ENCODE data around the gene VGLL4.

The VGLL4 gene

GRCh38 chr3:11558411-11558903 lies 85.3 kb downstream of the VGLL4 start:
- no peak overlapping the region for H3K4me3 ChIP-seq (ENCODE audit: low read depth, low read length)
- DNase-seq (ENCODE audit: low read depth) = no peak

DNA sequence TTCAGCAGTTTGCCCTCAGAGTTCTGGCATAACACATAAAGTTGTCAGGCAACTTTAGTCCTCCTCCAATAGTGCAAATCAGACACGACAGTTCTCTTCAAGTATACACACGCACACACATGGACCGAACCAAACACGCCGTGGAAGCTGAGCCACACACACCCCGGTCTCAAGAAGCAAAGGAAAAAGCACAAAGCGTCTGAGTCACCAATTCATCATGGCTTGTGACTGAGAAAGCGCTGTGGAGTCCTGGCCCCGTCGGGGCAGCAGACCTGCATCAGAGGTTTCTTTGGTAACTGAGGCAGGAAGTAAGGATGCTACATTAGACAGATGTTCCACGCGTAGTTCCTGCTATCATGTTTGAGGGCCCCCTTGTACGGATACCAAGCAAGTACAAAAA lies 85.7 kb downstream of the VGLL4 start:
- H3K4me3 ChIP-seq (ENCODE audit: low read depth, low read length) = no peak overlapping the region
- DNase-seq (ENCODE audit: low read depth) = peak; percentile 66

GRCh38 chr3:11556851-11557644 lies 86.7 kb downstream of the VGLL4 start:
- H3K4me3 ChIP-seq (ENCODE audit: low read depth, low read length) = no peak overlapping the region
- DNase-seq (ENCODE audit: low read depth) = peak; percentile 96

DNA sequence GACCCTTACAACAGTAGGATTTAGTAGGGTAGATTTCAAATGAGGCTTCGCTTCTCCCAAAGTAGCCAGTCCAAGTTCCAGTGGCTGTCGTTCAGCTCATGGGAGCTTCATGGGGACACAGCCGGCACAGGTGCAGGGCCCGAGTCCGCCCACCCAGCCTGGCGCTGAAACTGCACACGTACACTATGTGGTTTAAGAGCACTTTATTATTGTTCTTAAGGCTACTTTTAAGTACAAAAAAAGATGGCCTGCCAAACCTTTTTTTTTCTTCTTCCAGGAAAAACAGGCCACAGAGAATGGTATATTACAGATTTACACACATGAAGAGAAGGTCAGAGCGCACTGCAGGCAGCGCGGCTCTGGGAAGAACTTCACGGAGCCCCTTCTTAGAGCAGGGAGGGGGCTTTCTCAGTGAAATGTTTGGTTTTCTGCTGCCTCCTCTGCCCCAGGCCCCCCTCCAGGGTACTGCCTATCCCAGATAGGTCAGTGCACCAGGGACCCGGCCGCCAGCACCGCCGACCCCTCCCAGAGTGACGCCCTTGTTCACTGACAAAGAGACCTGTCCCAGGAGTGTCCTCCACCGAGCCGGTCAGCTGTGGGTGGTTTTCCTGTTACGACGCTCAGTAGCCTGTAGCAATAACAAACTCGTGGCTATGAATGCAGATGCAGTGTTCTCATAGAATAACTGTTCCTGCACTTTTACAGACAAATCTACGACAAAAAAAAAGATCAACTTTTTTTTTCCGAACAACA lies 87.7 kb downstream of the VGLL4 start:
- no peak for DNase-seq (ENCODE audit: low read depth)
- H3K4me3 ChIP-seq (ENCODE audit: low read depth, low read length) = no peak overlapping the region

DNA sequence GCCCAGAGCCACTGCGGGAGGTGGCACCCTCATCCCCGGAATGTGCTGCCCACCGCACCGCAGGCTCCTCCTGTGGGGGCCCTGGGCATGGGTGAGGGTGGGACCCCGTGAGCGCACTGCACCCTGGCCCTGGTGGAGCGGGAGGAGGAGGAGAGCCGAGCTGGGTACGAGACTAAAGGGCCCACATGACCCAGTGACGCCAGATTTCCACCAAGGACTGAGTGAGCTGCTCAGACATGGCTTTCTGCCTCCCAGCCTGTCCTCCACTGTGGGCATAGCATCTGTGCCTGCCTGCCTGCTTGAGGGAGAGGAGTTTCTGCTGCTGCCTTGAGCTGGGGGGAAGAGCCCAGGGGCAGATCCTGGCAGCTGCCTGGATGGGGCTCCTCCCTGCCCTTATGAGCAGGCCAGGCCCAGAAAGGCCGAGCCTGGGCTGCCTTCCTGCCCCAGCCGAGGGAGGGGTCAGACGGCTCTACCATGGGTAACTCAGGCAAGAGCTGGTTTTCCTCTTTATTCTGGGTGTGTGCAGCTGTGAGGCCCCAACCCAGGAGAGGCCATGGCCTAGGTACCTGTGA lies 88.4 kb downstream of the VGLL4 start:
- H3K4me3 ChIP-seq (ENCODE audit: low read depth, low read length) = no peak overlapping the region
- no peak for DNase-seq (ENCODE audit: low read depth)

GRCh38 chr3:11554666-11555065 lies 89.0 kb downstream of the VGLL4 start:
- DNase-seq (ENCODE audit: low read depth) = no peak
- H3K4me3 ChIP-seq (ENCODE audit: low read depth, low read length) = no peak overlapping the region

GRCh38 chr3:11554236-11554610 lies 89.5 kb downstream of the VGLL4 start:
- H3K4me3 ChIP-seq (ENCODE audit: low read depth, low read length) = no peak overlapping the region
- DNase-seq (ENCODE audit: low read depth) = no peak

DNA sequence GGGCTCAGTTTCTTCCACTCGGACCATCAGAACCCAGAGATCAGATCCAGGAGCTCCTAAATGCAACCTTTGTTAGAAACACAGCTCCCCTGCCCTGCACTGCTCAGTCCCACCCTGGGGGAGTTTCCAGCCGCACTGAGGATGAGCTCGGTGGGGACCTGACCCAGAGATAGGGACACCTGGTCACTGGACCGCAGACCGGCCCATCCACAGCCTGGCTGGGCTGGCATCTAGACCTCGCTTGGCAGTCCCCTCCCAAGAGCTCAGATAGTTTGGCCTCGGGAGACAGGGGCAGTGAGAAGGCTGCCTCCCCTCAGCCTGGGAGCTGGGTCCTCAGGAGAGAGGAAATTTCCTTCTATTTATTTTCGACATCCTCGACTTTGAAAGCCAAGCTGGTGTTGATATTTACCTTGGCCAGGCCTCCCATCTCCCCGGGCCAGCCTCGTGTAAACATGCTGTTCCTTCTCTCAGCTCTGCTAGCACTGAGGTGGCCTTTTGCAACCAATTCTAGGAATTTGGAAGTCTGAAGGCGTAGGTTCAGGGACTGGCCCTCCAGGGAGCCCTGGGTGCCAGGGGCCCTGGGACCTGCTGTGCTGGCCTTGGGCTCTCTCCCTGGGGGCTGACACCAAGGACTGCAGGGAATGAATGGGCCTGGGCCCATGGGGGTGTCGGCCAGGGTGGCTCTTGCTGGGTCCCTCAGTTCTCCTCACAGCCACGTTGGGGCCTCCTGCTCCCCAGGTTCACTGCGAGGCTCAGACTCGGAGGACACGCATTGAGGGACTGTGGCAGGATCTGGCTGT lies 90.1 kb downstream of the VGLL4 start:
- DNase-seq (ENCODE audit: low read depth) = no peak
- H3K4me3 ChIP-seq (ENCODE audit: low read depth, low read length) = no peak overlapping the region

- no peak for DNase-seq (ENCODE audit: low read depth)
- no peak overlapping the region for H3K4me3 ChIP-seq (ENCODE audit: low read depth, low read length)
Observed at GRCh38 chr3:11552289-11553264, 91.1 kb downstream of the VGLL4 start.

DNA sequence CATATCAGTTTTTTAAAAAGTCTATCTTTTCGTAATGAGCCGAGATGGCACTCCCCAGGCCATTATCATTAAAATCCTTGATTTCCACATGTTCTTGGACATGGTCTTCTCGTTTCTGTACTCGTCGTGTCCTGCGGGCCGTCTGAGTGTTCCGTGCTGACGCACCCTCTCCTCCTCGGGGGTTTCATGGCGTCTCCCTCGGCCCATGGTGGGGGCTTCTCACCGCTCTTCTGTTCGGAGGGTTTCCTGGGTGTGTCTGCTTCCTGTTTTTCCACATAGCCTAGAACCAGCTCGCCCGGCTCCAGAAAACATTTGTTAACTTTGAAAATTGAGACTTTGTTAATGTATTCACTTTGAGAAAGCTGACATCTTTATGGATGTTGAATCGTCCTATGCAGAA lies 92.7 kb downstream of the VGLL4 start:
- H3K4me3 ChIP-seq (ENCODE audit: low read depth, low read length) = no peak overlapping the region
- DNase-seq (ENCODE audit: low read depth) = no peak

DNA sequence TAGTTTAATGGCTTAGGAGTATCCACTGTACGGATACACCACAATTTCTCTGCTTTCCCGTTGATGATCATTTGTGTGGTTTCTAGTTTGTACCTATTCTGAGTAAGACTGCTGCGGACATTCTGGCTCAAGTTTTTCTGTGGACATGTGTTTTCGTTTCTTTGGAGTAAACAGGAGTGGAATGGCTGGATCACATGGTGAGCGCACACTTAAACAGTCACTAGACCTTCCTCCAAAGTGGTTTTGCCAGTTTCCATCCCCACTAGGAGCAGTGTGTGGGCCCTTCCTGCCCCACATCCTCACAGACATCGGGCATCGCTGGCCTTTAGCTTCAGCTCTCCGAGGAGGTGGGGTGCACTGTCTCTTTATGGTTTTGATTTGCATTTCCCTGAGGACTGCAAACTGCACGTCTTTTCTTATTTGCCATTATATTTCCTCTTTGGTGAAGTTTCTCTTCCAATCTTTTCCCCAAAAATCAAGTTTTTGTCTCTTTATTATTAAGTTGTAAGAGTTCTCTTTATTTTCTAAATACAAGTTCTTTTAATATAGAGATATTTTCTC lies 94.1 kb downstream of the VGLL4 start:
- DNase-seq (ENCODE audit: low read depth) = no peak
- H3K4me3 ChIP-seq (ENCODE audit: low read depth, low read length) = no peak overlapping the region

GRCh38 chr3:11548721-11549131 lies 95.0 kb downstream of the VGLL4 start:
- peak; percentile 80 for DNase-seq (ENCODE audit: low read depth)
- H3K4me3 ChIP-seq (ENCODE audit: low read depth, low read length) = no peak overlapping the region

DNA sequence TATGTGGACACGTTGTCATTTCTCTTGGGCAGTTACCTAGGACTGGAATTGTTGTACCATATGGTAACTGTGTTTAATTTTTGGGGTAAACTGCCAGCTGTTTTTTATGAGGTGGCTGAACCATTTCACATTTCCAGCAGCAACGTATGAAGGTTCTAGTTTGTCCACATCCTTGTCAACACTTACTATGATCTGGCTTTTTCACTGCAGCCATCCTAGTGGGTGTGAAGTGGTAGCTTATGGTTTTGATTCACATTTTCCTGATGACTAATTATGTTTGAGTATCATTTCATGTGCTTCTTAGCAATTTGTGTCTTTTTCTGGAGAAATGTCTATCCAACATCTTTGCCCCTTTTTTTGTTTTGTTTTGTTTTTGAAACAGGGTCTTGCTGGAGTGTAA lies 96.2 kb downstream of the VGLL4 start:
- no peak for DNase-seq (ENCODE audit: low read depth)
- H3K4me3 ChIP-seq (ENCODE audit: low read depth, low read length) = no peak overlapping the region

GRCh38 chr3:11546657-11547302 lies 96.9 kb downstream of the VGLL4 start:
- no peak for DNase-seq (ENCODE audit: low read depth)

DNA sequence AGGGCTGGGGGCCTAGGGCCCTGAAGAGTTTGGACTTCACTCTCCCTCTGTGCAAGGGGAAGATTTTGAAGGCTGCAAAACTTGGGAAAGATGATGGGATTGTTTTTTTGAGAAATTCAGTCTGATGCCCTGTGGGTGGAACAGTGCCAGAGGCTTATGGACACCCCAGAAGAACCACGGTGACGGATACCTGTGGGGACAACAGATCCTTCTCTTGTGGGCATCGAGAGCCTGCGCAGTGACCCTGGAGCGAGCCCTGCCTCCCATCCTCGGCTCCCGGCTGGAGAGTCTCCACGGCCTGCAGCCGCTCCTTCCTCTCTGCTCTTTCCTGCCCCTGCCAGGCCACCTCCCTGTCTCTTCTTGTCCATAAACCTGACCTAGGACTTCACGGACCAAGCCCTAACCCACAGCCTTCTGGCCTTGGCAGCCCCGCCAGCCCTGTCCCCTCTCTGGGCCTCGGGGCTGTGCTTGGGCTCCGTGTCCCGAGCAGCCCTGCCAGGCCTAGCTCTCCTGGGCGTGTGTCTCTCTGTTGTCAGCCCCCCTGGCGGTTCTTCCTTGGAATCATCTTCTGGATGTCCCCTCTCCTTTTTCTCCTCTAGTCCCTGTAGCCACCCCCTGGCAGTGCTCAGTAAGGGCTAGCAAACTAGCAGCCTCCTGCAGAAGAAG lies 98.4 kb downstream of the VGLL4 start:
- H3K4me3 ChIP-seq (ENCODE audit: low read depth, low read length) = no peak overlapping the region
- no peak for DNase-seq (ENCODE audit: low read depth)

More at GRCh38 chr3:11546657-11547302, 96.9 kb downstream of the VGLL4 start:
- no peak overlapping the region for H3K4me3 ChIP-seq (ENCODE audit: low read depth, low read length)

DNA sequence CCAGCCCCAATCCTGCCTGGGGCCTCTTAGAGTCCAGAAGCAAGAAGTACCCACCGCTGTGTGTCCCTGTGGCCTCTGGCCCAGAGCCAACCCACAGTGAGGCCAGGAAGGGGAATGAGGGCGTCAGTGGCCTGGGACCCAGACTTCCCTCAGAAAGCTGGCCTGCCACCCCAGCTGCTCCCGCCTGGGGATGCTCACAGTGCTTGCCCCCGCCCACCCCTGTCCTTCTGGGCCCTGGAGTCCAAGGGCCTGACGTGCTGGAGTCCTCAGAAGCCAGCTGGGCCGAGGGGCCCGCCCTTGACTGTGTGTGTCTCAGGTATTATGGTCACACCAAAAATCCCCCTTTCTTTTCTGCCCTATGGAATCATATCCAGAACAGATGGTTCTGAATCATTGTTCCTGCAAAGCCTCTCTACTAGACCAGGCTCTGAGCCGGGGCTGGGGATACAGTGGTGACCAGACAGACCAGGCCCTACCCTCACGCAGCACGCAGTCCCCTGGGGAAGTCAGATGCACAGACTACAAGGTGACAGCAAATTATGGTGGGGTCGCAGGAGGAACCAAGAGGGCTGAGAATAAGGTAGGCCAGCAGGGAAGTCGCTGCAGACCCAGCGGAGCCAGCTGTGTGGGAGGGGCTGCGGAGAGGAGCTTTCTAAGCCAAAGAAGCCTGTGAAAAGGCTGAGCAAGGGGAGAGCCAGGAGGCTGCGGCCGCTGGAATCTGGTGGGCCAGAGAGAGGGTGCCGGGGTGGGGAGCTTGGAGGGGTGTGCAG lies 99.1 kb downstream of the VGLL4 start:
- no peak for DNase-seq (ENCODE audit: low read depth)
- H3K4me3 ChIP-seq (ENCODE audit: low read depth, low read length) = no peak overlapping the region

All from skeletal muscle cell (primary cell).